ENCODE results near the gene TET1. TPM values are rescaled to one million over a fixed set of nuclear protein-coding genes. Genes with fewer than 3 reads are reported as not detected.
"Not testable (repeated sequence)": the region's sequence is repeated elsewhere in the genome, so short reads cannot be mapped to it uniquely, and the experiment has no call there.

The TET1 gene
- total RNA-seq, 1 experiment from 2014 or later, result 53.4 TPM

DNA sequence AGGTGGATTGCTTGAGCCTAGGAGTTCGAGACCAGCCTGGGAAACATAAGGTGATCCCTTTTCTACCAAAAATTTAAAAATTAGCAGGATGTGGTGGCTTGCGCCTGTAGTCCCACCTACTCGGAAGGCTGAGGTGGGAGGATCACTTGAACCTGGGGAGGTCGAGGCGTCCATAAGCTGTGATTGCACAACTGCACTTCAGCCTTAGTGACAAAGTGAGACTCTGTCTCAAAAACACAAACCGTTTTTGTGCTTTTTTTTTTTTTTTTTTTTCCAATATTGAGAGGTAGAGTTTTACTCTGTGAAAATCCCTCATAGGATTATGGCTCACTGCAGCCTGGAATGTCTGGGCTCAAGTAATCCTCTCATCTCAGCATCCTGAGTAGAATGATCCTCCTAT lies 175.0 kb downstream of the TET1 start:
- H2BK15ac ChIP-seq (ENCODE audit: low read depth, low read length), result no peak overlapping the region
- no peak overlapping the region for H3K18ac ChIP-seq (ENCODE audit: insufficient read length, low read depth, low read length)
- Mint-ChIP-seq H3K4me3 (no peak overlapping the region), H3K36me3 (ENCODE audit: insufficient read depth in 1 of 3, low read depth in 3 of 3) (peaks cover 52 to 89% (median 85%) of the 10 kb centered on the region in 3 experiments), H3K27ac (no peak overlapping the region), H3K4me1 (no peaks in the 10 kb centered on the region), H3K27me3 (ENCODE audit: low read depth) (no peaks in the 10 kb centered on the region), H3K9me3 (no peaks in the 10 kb centered on the region)
- no peak overlapping the region for H2BK120ac ChIP-seq (ENCODE audit: low read depth, low read length, poor library complexity, severe bottlenecking)
- WGBS (ENCODE audit: extremely low coverage, insufficient read length, low lambda C conversion rate), result no CpG with 5 or more reads among the region's 6 CpGs
- no peak overlapping the region for H2BK20ac ChIP-seq (ENCODE audit: low read depth, low read length, poor library complexity, severe bottlenecking)
- no peak overlapping the region for H3K23ac ChIP-seq (ENCODE audit: insufficient read length, low read depth, low read length)
- no peaks in the 10 kb centered on the region for H3K23me2 ChIP-seq (ENCODE audit: insufficient read length, low read depth, low read length, poor library complexity, severe bottlenecking)
- no peak overlapping the region for H2AK5ac ChIP-seq (ENCODE audit: insufficient read length, low read length)
- H3K79me2 ChIP-seq (ENCODE audit: insufficient read depth, low read length), result no peaks in the 10 kb centered on the region
- no peak overlapping the region for H3K9ac ChIP-seq (ENCODE audit: extremely low read depth, insufficient read length, low read length)
- H3T11ph ChIP-seq (ENCODE audit: low read length), result no peak overlapping the region
- H3K27ac ChIP-seq (ENCODE audit: insufficient read length, low read depth, low read length), result no peak overlapping the region
- H4K20me1 ChIP-seq (ENCODE audit: control insufficient read depth, insufficient read depth, insufficient read length), result no peaks in the 10 kb centered on the region
- no peaks in the 10 kb centered on the region for H3K27me3 ChIP-seq (ENCODE audit: insufficient read depth, low read length)
- H4K5ac ChIP-seq (ENCODE audit: insufficient read length, low read depth, low read length), result no peak overlapping the region
- no peaks in the 10 kb centered on the region for H3K4me1 ChIP-seq (ENCODE audit: insufficient read depth, low read length)
- H2BK12ac ChIP-seq (ENCODE audit: insufficient read length, low read depth, low read length), result no peak overlapping the region
- H3K56ac ChIP-seq (ENCODE audit: insufficient read length, low read depth, low read length), result no peak overlapping the region
- H4K8ac ChIP-seq (replicated peaks; ENCODE audit: insufficient read length, low read depth, low read length), result no peak overlapping the region
- no peak overlapping the region for H3K4ac ChIP-seq (ENCODE audit: low read depth, low read length)
- no peak overlapping the region for H2BK5ac ChIP-seq (ENCODE audit: insufficient read length, low read length)
- H3K9me3 ChIP-seq (ENCODE audit: control insufficient read depth, low read depth, low read length), result no peaks in the 10 kb centered on the region
- peaks cover 7% of the 10 kb centered on the region for H3K79me1 ChIP-seq (ENCODE audit: insufficient read depth, low read depth, low read length, poor library complexity, severe bottlenecking)
- H3K14ac ChIP-seq (ENCODE audit: insufficient read depth, low read length), result no peak overlapping the region
- no peak overlapping the region for H2AFZ ChIP-seq (ENCODE audit: low read length)
- no peak for DNase-seq
- H3K4me2 ChIP-seq (ENCODE audit: insufficient read depth, insufficient read length, low read length), result no peak overlapping the region
- H4K91ac ChIP-seq (ENCODE audit: insufficient read length, low read depth, low read length), result no peak overlapping the region
- TF ChIP-seq, protein P1, sequence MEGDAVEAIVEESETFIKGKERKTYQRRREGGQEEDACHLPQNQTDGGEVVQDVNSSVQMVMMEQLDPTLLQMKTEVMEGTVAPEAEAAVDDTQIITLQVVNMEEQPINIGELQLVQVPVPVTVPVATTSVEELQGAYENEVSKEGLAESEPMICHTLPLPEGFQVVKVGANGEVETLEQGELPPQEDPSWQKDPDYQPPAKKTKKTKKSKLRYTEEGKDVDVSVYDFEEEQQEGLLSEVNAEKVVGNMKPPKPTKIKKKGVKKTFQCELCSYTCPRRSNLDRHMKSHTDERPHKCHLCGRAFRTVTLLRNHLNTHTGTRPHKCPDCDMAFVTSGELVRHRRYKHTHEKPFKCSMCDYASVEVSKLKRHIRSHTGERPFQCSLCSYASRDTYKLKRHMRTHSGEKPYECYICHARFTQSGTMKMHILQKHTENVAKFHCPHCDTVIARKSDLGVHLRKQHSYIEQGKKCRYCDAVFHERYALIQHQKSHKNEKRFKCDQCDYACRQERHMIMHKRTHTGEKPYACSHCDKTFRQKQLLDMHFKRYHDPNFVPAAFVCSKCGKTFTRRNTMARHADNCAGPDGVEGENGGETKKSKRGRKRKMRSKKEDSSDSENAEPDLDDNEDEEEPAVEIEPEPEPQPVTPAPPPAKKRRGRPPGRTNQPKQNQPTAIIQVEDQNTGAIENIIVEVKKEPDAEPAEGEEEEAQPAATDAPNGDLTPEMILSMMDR (conservative IDR thresholded peaks at IDR 0.05), result no peak

DNA sequence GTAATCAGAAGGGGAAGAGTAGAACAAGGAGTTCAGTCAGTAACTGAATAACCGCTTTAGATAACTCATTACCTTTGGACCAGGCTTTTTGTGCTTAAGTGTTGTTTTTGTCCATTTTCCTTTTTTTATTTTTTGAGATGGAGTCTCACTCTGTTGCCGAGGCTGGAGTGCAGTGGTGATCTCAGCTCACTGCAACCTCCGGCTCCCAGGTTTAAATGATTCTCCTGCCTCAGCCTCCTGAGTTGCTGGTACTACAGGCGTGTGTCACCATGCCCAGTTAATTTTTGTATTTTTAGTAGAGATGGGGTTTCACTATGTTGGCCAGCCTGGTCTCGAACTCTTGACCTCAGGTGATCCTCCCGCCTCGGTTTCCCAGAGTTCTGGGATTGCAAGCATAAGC lies 175.6 kb downstream of the TET1 start:
- H2BK15ac ChIP-seq (ENCODE audit: low read depth, low read length); H3K9me3 ChIP-seq (ENCODE audit: control insufficient read depth, low read depth, low read length); H3K4ac ChIP-seq (ENCODE audit: low read depth, low read length); H2BK12ac ChIP-seq (ENCODE audit: insufficient read length, low read depth, low read length); H2BK120ac ChIP-seq (ENCODE audit: low read depth, low read length, poor library complexity, severe bottlenecking); H3K14ac ChIP-seq (ENCODE audit: insufficient read depth, low read length); H3K9ac ChIP-seq (ENCODE audit: extremely low read depth, insufficient read length, low read length); H3K56ac ChIP-seq (ENCODE audit: insufficient read length, low read depth, low read length); H4K5ac ChIP-seq (ENCODE audit: insufficient read length, low read depth, low read length); H2AK5ac ChIP-seq (ENCODE audit: insufficient read length, low read length); H3K23ac ChIP-seq (ENCODE audit: insufficient read length, low read depth, low read length); H2AFZ ChIP-seq (ENCODE audit: low read length); H3K27me3 Mint-ChIP-seq (ENCODE audit: low read depth); H3K79me1 ChIP-seq (ENCODE audit: insufficient read depth, low read depth, low read length, poor library complexity, severe bottlenecking); H3T11ph ChIP-seq (ENCODE audit: low read length); H4K8ac ChIP-seq (replicated peaks; ENCODE audit: insufficient read length, low read depth, low read length); H2BK20ac ChIP-seq (ENCODE audit: low read depth, low read length, poor library complexity, severe bottlenecking); H3K27ac ChIP-seq (ENCODE audit: insufficient read length, low read depth, low read length); H3K4me2 ChIP-seq (ENCODE audit: insufficient read depth, insufficient read length, low read length); H3K23me2 ChIP-seq (ENCODE audit: insufficient read length, low read depth, low read length, poor library complexity, severe bottlenecking); H3K18ac ChIP-seq (ENCODE audit: insufficient read length, low read depth, low read length); H3K9me3 Mint-ChIP-seq; H3K79me2 ChIP-seq (ENCODE audit: insufficient read depth, low read length); H3K4me1 ChIP-seq (ENCODE audit: insufficient read depth, low read length); H3K4me1 Mint-ChIP-seq; H3K4me3 Mint-ChIP-seq; H3K27me3 ChIP-seq (ENCODE audit: insufficient read depth, low read length); H2BK5ac ChIP-seq (ENCODE audit: insufficient read length, low read length); H4K20me1 ChIP-seq (ENCODE audit: control insufficient read depth, insufficient read depth, insufficient read length); DNase-seq; H4K91ac ChIP-seq (ENCODE audit: insufficient read length, low read depth, low read length): not testable (repeated sequence)
- H3K27ac Mint-ChIP-seq, result peak overlapping the region in 1 of 3 experiments; percentile 89; a peak in 1 of 7 replicates
- no CpG with 5 or more reads among the region's 7 CpGs for WGBS (ENCODE audit: extremely low coverage, insufficient read length, low lambda C conversion rate)
- peaks cover 50 to 86% (median 85%) of the 10 kb centered on the region in 3 experiments for H3K36me3 Mint-ChIP-seq (ENCODE audit: insufficient read depth in 1 of 3, low read depth in 3 of 3)
